ENCODE data around the gene ELP4. TPM values are rescaled to one million over a fixed set of nuclear protein-coding genes. Genes with fewer than 3 reads are reported as not detected.

Gene ELP4
- total and polyA plus RNA-seq, 9 of the 15 experiments (the other 6 are each of a cell fraction or from before 2014, with no cell fraction given), result 24.1 to 60.3 (median 38.7) TPM

- 62% methylated on average over 3 of the region's 3 CpGs for WGBS (ENCODE audit: insufficient coverage, low coverage, missing lambda C conversion rate)
- no peaks in the 10 kb centered on the region for H3K79me2 ChIP-seq (ENCODE audit: control insufficient read depth, insufficient read depth, low read length)
- intact Hi-C loops (cut with micrococcal nuclease), result no loop called here
- H3K9me1 ChIP-seq (ENCODE audit: control insufficient read depth, insufficient read depth, low read length), result no peaks in the 10 kb centered on the region
- no peak overlapping the region for H3K4me3 ChIP-seq
- DNase-seq (ENCODE audit: extremely low read depth in 1 of 4, low spot score in 3 of 4) (no peak), FAIRE-seq (no peak), ATAC-seq (no peak)
- POLR2A ChIA-PET, result no interaction called here
- H3K27ac ChIP-seq (ENCODE audit: extremely low read depth, low read depth, low read length), result no peak overlapping the region
- no peak overlapping the region for H3K9ac ChIP-seq (ENCODE audit: insufficient read depth in 1 of 2, low read depth in 2 of 2, low read length in 2 of 2)
- CTCF ChIA-PET (ENCODE audit: low intra/inter-chr PET ratio), result no interaction called here
- H2AFZ ChIP-seq (ENCODE audit: low read depth, low read length), result no peak overlapping the region
- H3K27me3 ChIP-seq (ENCODE audit: control insufficient read depth in 2 of 2, insufficient read depth in 2 of 2, low read length in 2 of 2), result no peaks in the 10 kb centered on the region
- H3K4me1 ChIP-seq (replicated peaks in 1 of 2; ENCODE audit: control insufficient read depth in 2 of 2, insufficient read depth in 2 of 2, low read length in 2 of 2), result no peaks in the 10 kb centered on the region
- BruUV-seq (replicated peaks), result no TSS peak
- in situ Hi-C loops (cut with MboI), result no loop called here
- H3K36me3 ChIP-seq (ENCODE audit: control insufficient read depth, insufficient read depth, low read length), result no peaks in the 10 kb centered on the region
- H3K4me2 ChIP-seq (ENCODE audit: insufficient read depth, low read length), result no peak overlapping the region
- H4K20me1 ChIP-seq (replicated peaks; ENCODE audit: control insufficient read depth, insufficient read depth, low read length), result no peaks in the 10 kb centered on the region
- H3K9me3 ChIP-seq (replicated peaks; ENCODE audit: control insufficient read depth, insufficient read depth, low read depth, low read length), result no peaks in the 10 kb centered on the region
- TF ChIP-seq SLC30A9 (CRISPR knock-in tag; IDR thresholded peaks at IDR 0.05) (no peak), DIDO1 (tag; IDR thresholded peaks at IDR 0.05; ENCODE audit: low read depth) (no peak), MYNN (IDR thresholded peaks at IDR 0.05) (no peak), MYNN (CRISPR knock-in tag; IDR thresholded peaks at IDR 0.05) (no peak), ZNF445 (CRISPR knock-in tag; IDR thresholded peaks at IDR 0.05; ENCODE audit: low read depth) (no peak), RUNX1 (IDR thresholded peaks at IDR 0.05; ENCODE audit: low read depth) (no peak), PTTG1 (tag; IDR thresholded peaks at IDR 0.05; ENCODE audit: low read depth) (no peak), CREB5 (CRISPR knock-in tag; IDR thresholded peaks at IDR 0.05) (no peak), TCF7L2 (IDR thresholded peaks at IDR 0.05; ENCODE audit: low read depth, low read length) (no peak), ATF7 (IDR thresholded peaks at IDR 0.05) (no peak), GTF2B (IDR thresholded peaks at IDR 0.05; ENCODE audit: extremely low read depth, insufficient read length) (no peak), RCOR1 (IDR thresholded peaks at IDR 0.05; ENCODE audit: borderline replicate concordance in 1 of 2, low read depth in 2 of 2, low read length in 2 of 2) (no peak), ZNF143 (CRISPR knock-in tag; IDR thresholded peaks at IDR 0.05) (no peak), RFX7 (CRISPR knock-in tag; IDR thresholded peaks at IDR 0.05) (no peak), NFIX (CRISPR knock-in tag; IDR thresholded peaks at IDR 0.05; ENCODE audit: low read depth) (no peak), ZFP91 (CRISPR knock-in tag; IDR thresholded peaks at IDR 0.05) (no peak), SP2 (IDR thresholded peaks at IDR 0.05; ENCODE audit: extremely low read depth, low read depth, low read length, poor library complexity, severe bottlenecking) (no peak), PHTF2 (CRISPR knock-in tag; IDR thresholded peaks at IDR 0.05) (no peak), SAFB2 (IDR thresholded peaks at IDR 0.05; ENCODE audit: borderline replicate concordance, low read depth, low read length, severe bottlenecking) (no peak), THAP12 (CRISPR knock-in tag; IDR thresholded peaks at IDR 0.05) (no peak)
These were observed 205.3 kb downstream of the ELP4 start for GRCh38 chr11:31714840-31715239.

Data from K562 (cell line).